Activated B cell treated with CpG ODN at 0.5 μM for 24 hours (primary cell): ENCODE data around the gene ADCY5. TPM values are rescaled to one million over a fixed set of nuclear protein-coding genes. Genes with fewer than 3 reads are reported as not detected.

ENCODE experiments used
- ATAC-seq: fragments of 200-7000 bp; cut with Tn5 transposase; one replicate; pipeline ENCODE4 v1.10.0; 2021; ENCODE audit warnings: low read depth, mild to moderate bottlenecking, moderate library complexity
- CTCF ChIA-PET: fragments of 350-600 bp; sonication (Branson Sonifier 250); formaldehyde crosslinking; loops from one replicate; lab custom pipeline; 2021; ENCODE audit warnings: antibody characterized with exemption; lab: Charles Lee
- POLR2A ChIA-PET: fragments of 350-600 bp; sonication (Branson Sonifier 250); formaldehyde crosslinking; loops from one replicate; lab custom pipeline; 2021; ENCODE audit warnings: antibody characterized with exemption; lab: Charles Lee
- DNase-seq: peaks from one replicate; pipeline ENCODE4 v3.0.0; 2022
- H3K27ac Mint-ChIP-seq: one replicate; pipeline ENCODE4 v1.8.0; 2020; ENCODE audit warnings: mixed read lengths
- H3K27me3 Mint-ChIP-seq: one replicate; pipeline ENCODE4 v1.8.0; 2021; ENCODE audit warnings: mixed read lengths
- H3K36me3 Mint-ChIP-seq: one replicate; pipeline ENCODE4 v1.8.0; 2021; ENCODE audit warnings: low read depth, mixed read lengths
- H3K4me1 Mint-ChIP-seq: one replicate; pipeline ENCODE4 v1.8.0; 2021; ENCODE audit warnings: mixed read lengths
- H3K4me3 Mint-ChIP-seq: one replicate; pipeline ENCODE4 v1.8.0; 2020; ENCODE audit warnings: mild to moderate bottlenecking, mixed read lengths
- H3K9me3 Mint-ChIP-seq: one replicate; pipeline ENCODE4 v1.8.0; 2020; ENCODE audit warnings: mixed read lengths
- CTCF ChIP-seq: fragments of 200-600 bp; IDR thresholded peaks from one replicate; pipeline ENCODE4 v1.8.0; 2022; ENCODE audit warnings: antibody characterized with exemption, mild to moderate bottlenecking
- intact Hi-C: fragments of 100-400 bp; cut with micrococcal nuclease; formaldehyde crosslinking; loops from one replicate; pipeline ENCODE4 v1.15.1; 2024
- total RNA-seq: library from RNA; stranded (reverse); gene quantifications from 2 replicates; pipeline ENCODE4 v1.2.3, GENCODE V29; 2022

The ADCY5 gene
- total RNA-seq, 1 donor from 2014 or later = not detected

DNA sequence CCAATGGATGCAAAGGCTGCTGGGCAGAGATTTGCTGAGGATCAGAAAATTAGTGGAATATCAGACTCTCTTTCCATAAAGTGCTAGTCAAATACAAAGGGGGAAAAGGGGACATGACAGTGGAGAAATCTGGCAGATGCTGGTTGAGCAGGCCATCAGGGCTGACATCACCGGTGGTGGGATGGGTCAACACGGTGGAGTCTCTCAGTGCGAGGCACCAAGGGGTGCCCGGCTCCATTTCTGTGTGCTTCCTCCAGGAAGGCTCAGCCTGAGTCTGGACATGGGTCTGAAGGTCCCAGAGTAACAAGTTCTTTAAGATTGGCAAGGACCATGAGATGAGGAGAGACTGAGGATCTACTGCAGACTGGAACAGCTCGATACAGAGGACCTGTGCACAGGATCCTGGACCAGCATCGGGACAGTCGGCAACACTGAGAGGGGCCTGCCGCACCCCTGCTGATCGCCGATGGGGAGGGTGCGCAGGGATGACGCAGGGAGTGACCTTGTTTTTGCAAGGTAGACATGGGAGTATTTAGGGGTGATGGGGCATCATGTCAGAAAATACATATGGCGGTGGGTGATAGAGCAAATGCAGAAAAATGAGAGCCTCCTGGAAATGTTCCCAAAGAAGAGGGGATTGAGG lies 154.5 kb downstream of the ADCY5 start:
- ATAC-seq = no peak
- no peak for TF ChIP-seq CTCF
- Mint-ChIP-seq H3K36me3 (no peaks in the 10 kb centered on the region), H3K4me1 (no peaks in the 10 kb centered on the region), H3K4me3 (no peak overlapping the region), H3K9me3 (no peaks in the 10 kb centered on the region), H3K27me3 (peaks cover 2% of the 10 kb centered on the region), H3K27ac (no peak overlapping the region)
- DNase-seq = no peak
- intact Hi-C loops = no loop called here
- POLR2A ChIA-PET = no interaction called here
- CTCF ChIA-PET = no interaction called here

DNA sequence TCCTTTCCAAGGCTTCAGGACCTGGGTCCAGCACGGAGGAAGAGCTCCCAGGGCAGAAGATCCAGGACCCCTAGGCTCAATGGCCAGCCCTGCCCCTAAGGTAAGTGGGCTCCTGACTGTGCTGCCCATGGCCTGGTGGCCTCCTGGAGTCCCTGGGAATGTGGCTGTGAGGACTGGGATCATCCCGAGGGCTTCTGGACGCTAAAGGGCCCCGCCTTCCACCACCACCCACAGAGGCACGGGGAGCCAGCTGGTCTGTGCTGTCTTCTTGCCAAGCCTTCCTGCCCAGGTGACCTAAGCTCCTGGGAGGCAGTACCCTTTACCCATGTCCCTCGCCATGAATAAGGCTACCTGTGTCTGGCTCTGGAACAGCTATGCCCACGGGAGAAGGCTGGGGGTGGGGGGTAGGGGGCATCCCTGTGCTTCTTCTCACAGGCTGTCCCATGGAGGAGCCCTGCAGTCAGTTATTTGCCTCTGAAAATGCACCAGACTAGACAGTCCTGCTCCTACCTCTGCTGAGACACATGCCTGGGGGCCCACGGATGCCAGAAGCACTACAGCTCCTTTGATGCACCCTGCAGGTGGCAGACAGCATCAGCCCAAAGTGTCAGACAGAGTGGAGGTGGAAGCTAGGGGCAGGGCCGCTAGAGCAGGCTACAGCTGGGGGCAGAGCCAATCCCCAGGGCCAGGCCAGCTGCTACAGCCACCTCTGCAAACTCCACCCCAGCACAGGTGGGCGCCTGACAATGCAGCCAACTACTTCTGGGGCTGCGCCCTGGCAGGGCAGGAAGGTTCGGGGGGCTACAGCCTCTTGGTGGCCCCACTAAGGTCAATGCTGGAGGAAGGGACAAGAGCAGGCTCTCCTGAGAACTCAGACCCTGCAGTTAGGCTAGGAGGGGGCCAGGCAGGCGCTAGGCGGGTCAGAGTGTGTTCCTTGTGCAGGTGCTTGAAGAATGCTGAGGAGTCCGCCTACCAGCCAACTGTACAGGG lies 156.3 kb downstream of the ADCY5 start:
- no peak for DNase-seq
- no peak for ATAC-seq

GRCh38 chr3:123291404-123291803 lies 157.5 kb downstream of the ADCY5 start:
- intact Hi-C loops = no loop called here
- H3K36me3 Mint-ChIP-seq = no peaks in the 10 kb centered on the region
- ChIA-PET POLR2A (no interaction called here), CTCF (no interaction called here)
- no peak for TF ChIP-seq CTCF
- ATAC-seq (no peak), DNase-seq (no peak)
- no peaks in the 10 kb centered on the region for H3K9me3 Mint-ChIP-seq
- H3K27ac Mint-ChIP-seq = no peak overlapping the region
- H3K4me3 Mint-ChIP-seq = no peak overlapping the region
- H3K27me3 Mint-ChIP-seq = peaks cover 2% of the 10 kb centered on the region
- no peaks in the 10 kb centered on the region for H3K4me1 Mint-ChIP-seq

More for the DNA sequence above, 156.3 kb downstream of the ADCY5 start:
- H3K4me1 Mint-ChIP-seq = no peaks in the 10 kb centered on the region
- H3K4me3 Mint-ChIP-seq = no peak overlapping the region
- no peak for TF ChIP-seq CTCF
- no peaks in the 10 kb centered on the region for H3K9me3 Mint-ChIP-seq
- POLR2A ChIA-PET = no interaction called here
- H3K36me3 Mint-ChIP-seq = no peaks in the 10 kb centered on the region
- no peak overlapping the region for H3K27ac Mint-ChIP-seq
- H3K27me3 Mint-ChIP-seq = peaks cover 2% of the 10 kb centered on the region
- intact Hi-C loops = no loop called here
- CTCF ChIA-PET = no interaction called here

DNA sequence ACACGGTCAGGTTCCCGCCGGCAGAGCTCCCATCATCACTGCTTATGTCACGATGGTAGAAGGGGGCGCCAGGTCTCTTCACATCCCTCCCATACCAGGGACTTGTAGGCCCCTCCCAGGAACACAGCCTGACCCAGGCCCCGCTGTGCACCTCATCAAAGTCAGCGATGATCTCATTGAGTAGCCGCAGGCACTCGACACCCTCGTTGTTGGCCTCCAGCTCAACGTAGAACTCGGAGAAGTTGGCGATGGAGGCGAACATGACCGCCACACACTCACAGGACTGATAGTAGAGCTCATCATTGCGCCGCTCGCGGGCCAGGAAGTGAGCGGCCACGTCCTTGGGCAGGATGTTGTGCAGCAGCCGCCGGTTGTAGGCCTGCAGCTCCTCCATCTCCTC lies 157.9 kb downstream of the ADCY5 start:
- intact Hi-C loops = no loop called here
- CTCF ChIA-PET = no interaction called here
- no peak for DNase-seq

More for the DNA sequence above, 157.9 kb downstream of the ADCY5 start:
- H3K9me3 Mint-ChIP-seq = no peaks in the 10 kb centered on the region
- no peak for ATAC-seq
- POLR2A ChIA-PET = no interaction called here
- H3K27ac Mint-ChIP-seq = no peak overlapping the region
- H3K4me1 Mint-ChIP-seq = no peaks in the 10 kb centered on the region
- H3K36me3 Mint-ChIP-seq = no peaks in the 10 kb centered on the region
- H3K27me3 Mint-ChIP-seq = peaks cover 2% of the 10 kb centered on the region
- TF ChIP-seq CTCF = no peak
- no peak overlapping the region for H3K4me3 Mint-ChIP-seq
